HepG2 (cell line): ENCODE measurements around the gene TLE5. TPM values are rescaled to one million over a fixed set of nuclear protein-coding genes. Genes with fewer than 3 reads are reported as not detected.

Source experiments
- CHD2 ChIP-seq: IDR thresholded peaks from 2 replicates; pipeline ENCODE4 v1.6.1; 2011; ENCODE audit warnings: low read depth, low read length, improper control_type of control experiment
- KAT7 ChIP-seq: IDR thresholded peaks from 2 replicates; pipeline ENCODE4 v1.6.1; 2018; ENCODE audit warnings: borderline replicate concordance, missing compliant biosample characterization
- PCBP1 ChIP-seq: fragments of 200-400 bp; formaldehyde crosslinking; IDR thresholded peaks from 2 replicates; pipeline ENCODE4 v1.6.1; 2017; ENCODE audit warnings: mild to moderate bottlenecking, low read depth, low read length, borderline replicate concordance
- SMC3 ChIP-seq: IDR thresholded peaks from 2 replicates; pipeline ENCODE4 v1.6.1; 2011; ENCODE audit warnings: low read length, improper control_type of control experiment
- THAP11 ChIP-seq: IDR thresholded peaks from 2 replicates; pipeline ENCODE4 v1.6.1; 2016; ENCODE audit warnings: missing biosample characterization, missing genetic modification reagents
- ZNF605 ChIP-seq: sonication (generic); formaldehyde crosslinking; IDR thresholded peaks from 2 replicates; pipeline ENCODE4 v1.8.0; 2022; ENCODE audit warnings: mild to moderate bottlenecking, missing genetic modification reagents
- ZNF674 ChIP-seq: sonication (generic); formaldehyde crosslinking; IDR thresholded peaks from 2 replicates; pipeline ENCODE4 v1.5.0; 2020; ENCODE audit warnings: low read depth, mild to moderate bottlenecking, missing genetic modification reagents
- polyA plus RNA-seq, 8 experiments: library from polyadenylated mRNA; depleted of rRNA in 3 of 8; stranded (reverse) in 7 of 8; unstranded in 1 of 8; fragments of >200 nt; fragmentation: Illumina TruSeq in 4 of 8; extraction: Trizol in 4 of 8; gene quantifications; 2 replicates each; pipeline versions ENCODE4 v1.2.1 to v1.2.3, GENCODE V29; 2011 to 2016; ENCODE audit warnings: low read depth in 4 of 8, missing spikeins in 1 of 8, mixed read lengths in 1 of 8; ENCODE audit not compliant: insufficient read depth in 1 of 8
- total RNA-seq, 5 experiments: library from RNA; depleted of rRNA; stranded (reverse); fragments of >200 nt; fragmentation: Illumina TruSeq; extraction: Trizol; gene quantifications; 2 replicates each; pipeline ENCODE4 v1.2.3, GENCODE V29; 2016; ENCODE audit warnings: low read depth in 1 of 5
- TF ChIP-seq, protein P1 (sequence below): IDR thresholded peaks from 2 replicates; pipeline ENCODE4 v1.6.1; 2016; ENCODE audit warnings: mild to moderate bottlenecking
- TF ChIP-seq, protein P2 (sequence below): IDR thresholded peaks from 2 replicates; pipeline ENCODE4 v1.6.1; 2016; ENCODE audit warnings: low read depth, borderline replicate concordance
- TF ChIP-seq, protein P3 (sequence below): sonication (generic); formaldehyde crosslinking; conservative IDR thresholded peaks from 2 replicates; pipeline ENCODE4 v1.8.1; 2023; ENCODE audit warnings: missing genetic modification reagents

The TLE5 gene
- total and polyA plus RNA-seq, 2 of the 13 experiments (the other 11 are each of a cell fraction or from before 2014, with no cell fraction given), result 62.8 to 189 TPM

DNA sequence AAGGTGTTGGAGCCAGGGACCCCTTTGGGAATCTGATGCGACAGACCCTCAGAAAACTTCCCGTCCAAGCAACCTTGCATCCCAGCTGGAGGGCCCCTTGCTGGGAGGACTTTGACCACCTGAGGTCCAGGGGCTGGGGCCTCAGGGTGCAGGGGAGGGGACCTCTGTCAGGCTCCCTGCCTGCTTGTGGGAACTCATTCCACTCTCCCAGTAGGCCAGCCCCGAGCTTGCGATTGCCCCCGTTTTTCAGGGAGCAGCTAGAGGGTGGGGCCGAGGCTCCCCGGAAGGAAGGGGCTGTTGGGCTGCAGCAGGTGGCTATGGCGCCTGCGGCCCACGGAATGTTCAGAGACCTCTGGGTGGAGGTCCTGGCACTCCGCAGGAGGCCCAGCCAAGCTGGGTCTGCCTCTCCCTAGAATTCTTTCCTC lies 34.6 kb upstream of the TLE5 start (continued):
- peak; percentile 48; the same call in 1 of the 2 replicates for TF ChIP-seq PCBP1
- no peak for TF ChIP-seq SMC3
- TF ChIP-seq ZNF605 (CRISPR knock-in tag), result peak; percentile 43; the same call in 1 of the 2 replicates
- no peak for TF ChIP-seq ZNF674 (CRISPR knock-in tag)
- TF ChIP-seq KAT7, result no peak
- TF ChIP-seq CHD2, result no peak
- TF ChIP-seq, protein P1, sequence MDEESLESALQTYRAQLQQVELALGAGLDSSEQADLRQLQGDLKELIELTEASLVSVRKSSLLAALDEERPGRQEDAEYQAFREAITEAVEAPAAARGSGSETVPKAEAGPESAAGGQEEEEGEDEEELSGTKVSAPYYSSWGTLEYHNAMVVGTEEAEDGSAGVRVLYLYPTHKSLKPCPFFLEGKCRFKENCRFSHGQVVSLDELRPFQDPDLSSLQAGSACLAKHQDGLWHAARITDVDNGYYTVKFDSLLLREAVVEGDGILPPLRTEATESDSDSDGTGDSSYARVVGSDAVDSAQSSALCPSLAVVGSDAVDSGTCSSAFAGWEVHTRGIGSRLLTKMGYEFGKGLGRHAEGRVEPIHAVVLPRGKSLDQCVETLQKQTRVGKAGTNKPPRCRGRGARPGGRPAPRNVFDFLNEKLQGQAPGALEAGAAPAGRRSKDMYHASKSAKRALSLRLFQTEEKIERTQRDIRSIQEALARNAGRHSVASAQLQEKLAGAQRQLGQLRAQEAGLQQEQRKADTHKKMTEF (CRISPR knock-in tag), result 0 out of 2 replicates have a peak, but pooled peaks have one; percentile 13
- TF ChIP-seq THAP11 (CRISPR knock-in tag), result 0 out of 2 replicates have a peak, but pooled peaks have one; percentile 13
- TF ChIP-seq, protein P2, sequence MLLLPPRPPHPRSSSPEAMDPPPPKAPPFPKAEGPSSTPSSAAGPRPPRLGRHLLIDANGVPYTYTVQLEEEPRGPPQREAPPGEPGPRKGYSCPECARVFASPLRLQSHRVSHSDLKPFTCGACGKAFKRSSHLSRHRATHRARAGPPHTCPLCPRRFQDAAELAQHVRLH (CRISPR knock-in tag), result no peak
- TF ChIP-seq, protein P3, sequence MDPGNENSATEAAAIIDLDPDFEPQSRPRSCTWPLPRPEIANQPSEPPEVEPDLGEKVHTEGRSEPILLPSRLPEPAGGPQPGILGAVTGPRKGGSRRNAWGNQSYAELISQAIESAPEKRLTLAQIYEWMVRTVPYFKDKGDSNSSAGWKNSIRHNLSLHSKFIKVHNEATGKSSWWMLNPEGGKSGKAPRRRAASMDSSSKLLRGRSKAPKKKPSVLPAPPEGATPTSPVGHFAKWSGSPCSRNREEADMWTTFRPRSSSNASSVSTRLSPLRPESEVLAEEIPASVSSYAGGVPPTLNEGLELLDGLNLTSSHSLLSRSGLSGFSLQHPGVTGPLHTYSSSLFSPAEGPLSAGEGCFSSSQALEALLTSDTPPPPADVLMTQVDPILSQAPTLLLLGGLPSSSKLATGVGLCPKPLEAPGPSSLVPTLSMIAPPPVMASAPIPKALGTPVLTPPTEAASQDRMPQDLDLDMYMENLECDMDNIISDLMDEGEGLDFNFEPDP (CRISPR knock-in tag), result no peak
